NCI-H748 (cell line): ENCODE results near the gene SLC25A26.
A peak's percentile ranks its signal among the peaks of the same experiment; 100 is the strongest.
"Not testable (repeated sequence)": the region's sequence is repeated elsewhere in the genome, so short reads cannot be mapped to it uniquely, and the experiment has no call there.

ENCODE experiments used
- DNase-seq: peaks from one replicate; lab custom pipeline; 2025; ENCODE audit not compliant: unreplicated experiment; lab: John Stamatoyannopoulos, UW

Gene SLC25A26

GRCh38 chr3:66226093-66226492 lies 5.3 kb downstream of the SLC25A26 start:
- not testable (repeated sequence) for DNase-seq

- no peak for DNase-seq
These were observed 6.2 kb downstream of the SLC25A26 start for GRCh38 chr3:66227051-66227450.

GRCh38 chr3:66227915-66228314 lies 7.1 kb downstream of the SLC25A26 start:
- no peak for DNase-seq

GRCh38 chr3:66228707-66229106 lies 7.9 kb downstream of the SLC25A26 start:
- DNase-seq, result no peak

GRCh38 chr3:66229931-66230330 lies 9.1 kb downstream of the SLC25A26 start:
- DNase-seq, result no peak

- DNase-seq, result no peak
These were observed 12.2 kb downstream of the SLC25A26 start for GRCh38 chr3:66233033-66233432.

- no peak for DNase-seq
These were observed 15.5 kb downstream of the SLC25A26 start for GRCh38 chr3:66236281-66236680.

- DNase-seq, result no peak
These were observed 16.8 kb downstream of the SLC25A26 start for GRCh38 chr3:66237552-66237951.

GRCh38 chr3:66239513-66240123 lies 18.8 kb downstream of the SLC25A26 start:
- DNase-seq, result no peak

GRCh38 chr3:66241466-66241865 lies 20.7 kb downstream of the SLC25A26 start:
- no peak for DNase-seq

GRCh38 chr3:66242788-66243464 lies 22.1 kb downstream of the SLC25A26 start:
- no peak for DNase-seq

GRCh38 chr3:66248641-66249040 lies 27.8 kb downstream of the SLC25A26 start:
- no peak for DNase-seq

- DNase-seq, result peak; percentile 17
These were observed 33.2 kb downstream of the SLC25A26 start for GRCh38 chr3:66253790-66254620.

- no peak for DNase-seq
These were observed 35.1 kb downstream of the SLC25A26 start for GRCh38 chr3:66255865-66256264.

GRCh38 chr3:66256806-66257205 lies 36.0 kb downstream of the SLC25A26 start:
- no peak for DNase-seq

- no peak for DNase-seq
These were observed 38.9 kb downstream of the SLC25A26 start for GRCh38 chr3:66259566-66260255.

- no peak for DNase-seq
These were observed 39.6 kb downstream of the SLC25A26 start for GRCh38 chr3:66260431-66260830.

GRCh38 chr3:66261355-66261754 lies 40.6 kb downstream of the SLC25A26 start:
- DNase-seq, result no peak

GRCh38 chr3:66265649-66266048 lies 44.8 kb downstream of the SLC25A26 start:
- DNase-seq, result no peak

- no peak for DNase-seq
These were observed 45.8 kb downstream of the SLC25A26 start for GRCh38 chr3:66266551-66266950.

GRCh38 chr3:66267031-66267430 lies 46.2 kb downstream of the SLC25A26 start:
- DNase-seq, result no peak
